HCT116 (cell line): ENCODE results near the gene HBA2. TPM values are rescaled to one million over a fixed set of nuclear protein-coding genes. Genes with fewer than 3 reads are reported as not detected.

Source experiments
- ATAC-seq: fragments of 200-7000 bp; cut with Tn5 transposase; 2 replicates; pipeline ENCODE4 v1.9.1; 2020; ENCODE audit warnings: mild to moderate bottlenecking, moderate library complexity
- BruUV-seq: library from RNA; stranded (reverse); fragments of 400-500 nt; replicated peaks from 2 replicates; lab custom pipeline; 2021; lab: Mats Ljungman, UMichigan
- CTCF ChIA-PET: fragments of 300-600 bp; sonication (Branson Sonifier 250); formaldehyde crosslinking; loops from one replicate; lab custom pipeline; 2021; ENCODE audit warnings: antibody characterized with exemption; lab: Charles Lee
- POLR2A ChIA-PET: fragments of 300-600, 350-600 bp; sonication (Branson Sonifier 250); formaldehyde crosslinking; loops from one replicate; lab custom pipeline; 2021; ENCODE audit warnings: antibody characterized with exemption; lab: Charles Lee
- RAD21 ChIA-PET, 2 experiments: fragments of 300-600 bp; sonication (Branson Sonifier 250); formaldehyde crosslinking; loops; one replicate each; lab custom pipeline; 2023; ENCODE audit warnings: low total read pairs in 2 of 2; ENCODE audit not compliant: uncharacterized antibody in 2 of 2, unreplicated experiment in 2 of 2, low non-redundant PET in 1 of 2; lab: Charles Lee
- DNase-seq: peaks from one replicate; pipeline ENCODE4 v3.0.0-alpha.2; 2010; ENCODE audit warnings: low read depth, low spot score
- H2AFZ ChIP-seq: fragments of 200-600 bp; shearing (Covaris generic), sonication (generic); 2 replicates; pipeline ENCODE4 v1.6.1; 2017; ENCODE audit warnings: low read depth, mixed run types, mixed read lengths, antibody characterized with exemption, low read length; ENCODE audit not compliant: poor library complexity, severe bottlenecking
- H3K27ac ChIP-seq: 2 replicates; pipeline ENCODE4 v1.5.1; 2012; ENCODE audit warnings: low read depth, low read length
- H3K27me3 ChIP-seq: fragments of 200-600 bp; sonication (generic); 2 replicates; pipeline ENCODE4 v1.6.1; 2016; ENCODE audit warnings: mixed run types, low read length, mixed read lengths; ENCODE audit not compliant: insufficient read depth
- H3K36me3 ChIP-seq, 2 experiments: fragments of 200-500 bp in 1 of 2; fragments of 200-600 bp in 1 of 2; sonication (Bioruptor generic) in 1 of 2; sonication (generic) in 1 of 2; 2 replicates each; pipeline versions ENCODE4 v1.5.1 to v1.6.1; 2014 to 2016; ENCODE audit warnings: low read length in 2 of 2, inconsistent platforms in 1 of 2, mixed read lengths in 1 of 2, mixed run types in 1 of 2; ENCODE audit not compliant: insufficient read depth in 2 of 2, control insufficient read depth in 1 of 2
- H3K4me1 ChIP-seq, 2 experiments: fragments of 200-600 bp in 1 of 2; sonication (generic) in 1 of 2; 2 replicates each; pipeline versions ENCODE4 v1.5.1 to v1.6.1; 2012 to 2017; ENCODE audit warnings: low read length in 2 of 2, inconsistent platforms in 1 of 2, mild to moderate bottlenecking in 1 of 2, mixed read lengths in 1 of 2, mixed run types in 1 of 2, moderate library complexity in 1 of 2; ENCODE audit not compliant: insufficient read depth in 2 of 2, control insufficient read depth in 1 of 2
- H3K4me2 ChIP-seq: fragments of 200-600 bp; sonication (generic); 2 replicates; pipeline ENCODE4 v1.6.1; 2017; ENCODE audit warnings: mixed run types, low read length, mixed read lengths
- H3K4me3 ChIP-seq, 2 experiments: fragments of 200-600 bp in 1 of 2; sonication (generic) in 1 of 2; replicated peaks in 1 of 2; 2 replicates each; pipeline ENCODE4 v1.5.1; 2011 to 2016; ENCODE audit warnings: low read length in 2 of 2, control low read depth in 1 of 2, low read depth in 1 of 2, mild to moderate bottlenecking in 1 of 2, mixed read lengths in 1 of 2, mixed run types in 1 of 2
- H3K79me2 ChIP-seq: fragments of 200-600 bp; sonication (generic); 2 replicates; pipeline ENCODE4 v1.6.1; 2017; ENCODE audit warnings: mild to moderate bottlenecking, mixed run types, low read length, moderate library complexity, mixed read lengths; ENCODE audit not compliant: insufficient read depth
- H3K9ac ChIP-seq: fragments of 200-600 bp; sonication (generic); 2 replicates; pipeline ENCODE4 v1.6.1; 2016; ENCODE audit warnings: low read length, mixed read lengths
- H3K9me2 ChIP-seq: fragments of 200-600 bp; sonication (generic), shearing (Covaris generic); 2 replicates; pipeline ENCODE4 v1.6.1; 2017; ENCODE audit warnings: mixed run types, mild to moderate bottlenecking, moderate library complexity; ENCODE audit not compliant: insufficient read depth
- H3K9me3 ChIP-seq, 2 experiments: fragments of 200-500 bp in 1 of 2; fragments of 200-600 bp in 1 of 2; sonication (Bioruptor generic) in 1 of 2; sonication (generic) in 1 of 2; 2 replicates each; pipeline ENCODE4 v1.6.1; 2014 to 2017; ENCODE audit warnings: low read length in 2 of 2, mixed read lengths in 2 of 2, inconsistent platforms in 1 of 2, low read depth in 1 of 2, mild to moderate bottlenecking in 1 of 2, mixed run types in 1 of 2, moderate library complexity in 1 of 2; ENCODE audit not compliant: control insufficient read depth in 1 of 2, insufficient read depth in 1 of 2
- H4K20me1 ChIP-seq: fragments of 200-600 bp; sonication (generic), shearing (Covaris generic); 2 replicates; pipeline ENCODE4 v1.6.1; 2017; ENCODE audit warnings: mixed run types, mild to moderate bottlenecking, moderate library complexity; ENCODE audit not compliant: insufficient read depth
- CEBPB ChIP-seq: IDR thresholded peaks from 2 replicates; pipeline ENCODE4 v1.6.1; 2012; ENCODE audit warnings: low read depth
- ELF1 ChIP-seq: IDR thresholded peaks from 2 replicates; pipeline ENCODE4 v1.6.1; 2012; ENCODE audit warnings: low read depth, borderline replicate concordance
- EZH2phosphoT487 ChIP-seq: fragments of 200-600 bp; IDR thresholded peaks from 2 replicates; pipeline ENCODE4 v1.6.1; 2018; ENCODE audit warnings: antibody characterized with exemption, borderline replicate concordance
- JUND ChIP-seq: IDR thresholded peaks from 2 replicates; pipeline ENCODE4 v1.6.1; 2012
- RAD21 ChIP-seq: IDR thresholded peaks from 2 replicates; pipeline ENCODE4 v1.6.1; 2012; ENCODE audit warnings: low read depth, mild to moderate bottlenecking
- YY1 ChIP-seq: IDR thresholded peaks from 2 replicates; pipeline ENCODE4 v1.6.1; 2011; ENCODE audit warnings: low read length, low read depth, moderate library complexity, mild to moderate bottlenecking; ENCODE audit not compliant: insufficient replicate concordance; ENCODE audit errors: extremely low read depth
- ZFX ChIP-seq: fragments of 450-650 bp; IDR thresholded peaks from 2 replicates; pipeline ENCODE4 v1.6.1; 2017
- ZNF274 ChIP-seq: fragments of 200-500 bp; sonication (Bioruptor generic); IDR thresholded peaks from 2 replicates; pipeline ENCODE4 v1.6.1; 2014; ENCODE audit warnings: mild to moderate bottlenecking, low read depth, low read length, inconsistent platforms
- intact Hi-C: fragments of 100-400 bp; cut with micrococcal nuclease; formaldehyde crosslinking; loops from 2 replicates; pipeline ENCODE4 v1.10.0; 2022
- total RNA-seq: library from RNA; stranded (reverse); gene quantifications from one replicate; pipeline ENCODE4 v1.2.1, GENCODE V29; 2021; ENCODE audit not compliant: unreplicated experiment
- TF ChIP-seq, protein P1 (sequence below), 3 experiments: fragments of 200-600 bp in 1 of 3; sonication (generic) in 1 of 3; IDR thresholded peaks in 2 of 3; conservative IDR thresholded peaks in 1 of 3; 2 replicates each; pipeline ENCODE4 v1.5.1; 2012 to 2017; ENCODE audit warnings: low read depth in 2 of 3, low read length in 2 of 3, antibody characterized with exemption in 1 of 3, borderline replicate concordance in 1 of 3, control low read depth in 1 of 3, mild to moderate bottlenecking in 1 of 3, mixed read lengths in 1 of 3, mixed run types in 1 of 3, moderate library complexity in 1 of 3; ENCODE audit not compliant: insufficient read depth in 1 of 3

The HBA2 gene
- total RNA-seq, 1 experiment from 2014 or later, result 3.0 TPM

DNA sequence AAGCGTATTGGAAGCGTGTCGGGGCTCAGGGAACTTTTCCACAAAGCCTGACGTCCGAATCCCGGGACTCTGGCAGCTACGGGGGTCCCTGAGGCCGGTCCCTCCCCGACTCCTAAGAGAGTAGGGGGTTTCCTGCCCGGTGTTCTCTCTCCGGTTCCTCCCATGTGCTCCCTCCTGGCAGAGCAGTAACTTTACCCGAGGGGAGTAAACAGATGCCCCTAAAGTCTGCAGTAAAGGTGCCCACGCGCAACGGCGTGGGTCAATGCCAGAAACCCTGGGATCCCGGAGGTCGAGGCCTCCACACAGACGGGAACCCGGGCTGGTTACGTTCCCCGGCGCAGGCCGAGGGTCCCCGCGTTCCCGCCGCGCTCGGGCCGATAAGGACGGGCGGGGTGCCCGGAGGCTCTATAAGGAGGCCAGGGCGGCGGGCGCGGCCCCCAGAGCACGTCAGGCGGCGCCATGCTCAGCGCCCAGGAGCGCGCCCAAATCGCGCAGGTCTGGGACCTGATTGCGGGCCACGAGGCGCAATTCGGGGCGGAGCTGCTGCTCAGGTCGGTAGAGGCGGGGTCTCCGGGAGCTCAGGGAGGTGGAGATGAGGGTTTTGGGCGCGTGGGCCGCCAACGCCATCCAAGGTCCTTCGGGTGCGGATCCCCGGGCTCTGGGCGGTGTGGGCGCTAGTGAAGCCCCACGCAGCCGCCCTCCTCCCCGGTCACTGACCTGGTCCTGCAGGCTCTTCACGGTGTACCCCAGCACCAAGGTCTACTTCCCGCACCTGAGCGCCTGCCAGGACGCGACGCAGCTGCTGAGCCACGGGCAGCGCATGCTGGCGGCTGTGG lies 6.9 kb upstream of the HBA2 start, which contains the start of gene HBM:
HBM (plus strand) TSS at position 440 of the 836 bp plus-strand sequence; CDS start at position 460, 20 bp downstream.
- H3K4me3 ChIP-seq, result no peak within 1 kb of the TSS
- H3K27me3 ChIP-seq, result no peaks in the 10 kb centered on the region
- POLR2A ChIA-PET, result no interaction called here
- TF ChIP-seq, protein P1, sequence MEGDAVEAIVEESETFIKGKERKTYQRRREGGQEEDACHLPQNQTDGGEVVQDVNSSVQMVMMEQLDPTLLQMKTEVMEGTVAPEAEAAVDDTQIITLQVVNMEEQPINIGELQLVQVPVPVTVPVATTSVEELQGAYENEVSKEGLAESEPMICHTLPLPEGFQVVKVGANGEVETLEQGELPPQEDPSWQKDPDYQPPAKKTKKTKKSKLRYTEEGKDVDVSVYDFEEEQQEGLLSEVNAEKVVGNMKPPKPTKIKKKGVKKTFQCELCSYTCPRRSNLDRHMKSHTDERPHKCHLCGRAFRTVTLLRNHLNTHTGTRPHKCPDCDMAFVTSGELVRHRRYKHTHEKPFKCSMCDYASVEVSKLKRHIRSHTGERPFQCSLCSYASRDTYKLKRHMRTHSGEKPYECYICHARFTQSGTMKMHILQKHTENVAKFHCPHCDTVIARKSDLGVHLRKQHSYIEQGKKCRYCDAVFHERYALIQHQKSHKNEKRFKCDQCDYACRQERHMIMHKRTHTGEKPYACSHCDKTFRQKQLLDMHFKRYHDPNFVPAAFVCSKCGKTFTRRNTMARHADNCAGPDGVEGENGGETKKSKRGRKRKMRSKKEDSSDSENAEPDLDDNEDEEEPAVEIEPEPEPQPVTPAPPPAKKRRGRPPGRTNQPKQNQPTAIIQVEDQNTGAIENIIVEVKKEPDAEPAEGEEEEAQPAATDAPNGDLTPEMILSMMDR (IDR thresholded peaks at IDR 0.05 in 2 of 3, conservative IDR thresholded peaks at IDR 0.05 in 1 of 3; ENCODE audit: borderline replicate concordance in 1 of 3, insufficient read depth in 1 of 3, low read depth in 2 of 3, low read length in 2 of 3), result no peak
- no peak for TF ChIP-seq RAD21
- TF ChIP-seq CEBPB, result no peak
- TF ChIP-seq EZH2phosphoT487, result no peak
- no peak for TF ChIP-seq ZNF274
- no peak for TF ChIP-seq JUND
- no peak for TF ChIP-seq YY1
- TF ChIP-seq ZFX, result no peak
- TF ChIP-seq ELF1, result no peak
- H3K4me2 ChIP-seq, result no peak within 1 kb of the TSS
- no peak within 1 kb of the TSS for H3K27ac ChIP-seq
- CTCF ChIA-PET, result no interaction called here
- RAD21 ChIA-PET, result no interaction called here
- H2AFZ ChIP-seq, result no peak within 1 kb of the TSS
- H3K9me3 ChIP-seq, result no peaks in the 10 kb centered on the region
- BruUV-seq, result no TSS peak
- intact Hi-C loops, result no loop called here
- no peaks in the 10 kb centered on the region for H3K36me3 ChIP-seq
- H3K79me2 ChIP-seq, result no peaks in the 10 kb centered on the region
- DNase-seq, result no peak
- no peak within 1 kb of the TSS for H3K9ac ChIP-seq
- no peaks in the 10 kb centered on the region for H4K20me1 ChIP-seq
- H3K9me2 ChIP-seq, result no peaks in the 10 kb centered on the region
- ATAC-seq, result no peak
- peaks cover 0 to 14% of the 10 kb centered on the region in 2 experiments; a peak in 2 of 4 replicates for H3K4me1 ChIP-seq
